Erythroblast (primary cell): ENCODE measurements around the gene FSD1L.

Source experiments
- GATA1 ChIP-seq: IDR thresholded peaks from 2 replicates; pipeline ENCODE4 v1.6.1; 2011; ENCODE audit warnings: low read depth, mild to moderate bottlenecking, control low read depth, low read length, moderate library complexity
- POLR2A ChIP-seq: IDR thresholded peaks from 2 replicates; pipeline ENCODE4 v1.6.1; 2011; ENCODE audit warnings: mild to moderate bottlenecking, low read length

DNA sequence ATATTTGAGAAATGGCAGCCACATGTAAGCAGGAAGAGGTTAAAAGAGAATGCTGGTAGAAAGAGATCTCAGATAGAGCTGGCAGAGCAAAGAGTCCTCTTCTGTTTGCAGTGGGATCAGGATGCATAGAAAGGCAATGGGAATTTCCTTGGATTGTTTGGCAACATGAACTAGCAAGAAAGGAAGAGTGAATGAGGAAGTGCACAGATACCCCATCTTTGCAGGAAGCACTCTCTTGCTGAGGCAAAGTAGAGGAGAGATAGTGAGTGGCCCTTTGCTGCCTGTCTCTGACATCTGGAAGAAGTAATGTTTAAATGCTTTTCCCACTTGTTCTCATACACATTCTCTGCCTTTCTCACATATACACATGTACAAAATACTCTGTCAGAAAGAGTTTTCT, 124.6 kb downstream of the FSD1L start:
- no peak for TF ChIP-seq POLR2A
- TF ChIP-seq GATA1: no peak
